Fibroblast of mammary gland (primary cell): ENCODE results near the gene PADI3.
"Not testable (repeated sequence)": the region's sequence is repeated elsewhere in the genome, so short reads cannot be mapped to it uniquely, and the experiment has no call there.

ENCODE experiments used
- DNase-seq: peaks from one replicate; pipeline ENCODE4 v3.0.0-alpha.2; 2010; ENCODE audit warnings: low read depth
- H3K4me3 ChIP-seq: 2 replicates; pipeline ENCODE4 v1.5.1; 2011; ENCODE audit warnings: low read depth, mild to moderate bottlenecking, low read length, moderate library complexity; ENCODE audit not compliant: control insufficient read depth
- CTCF ChIP-seq: conservative IDR thresholded peaks from 2 replicates; pipeline ENCODE4 v1.5.1; 2011; ENCODE audit warnings: low read depth, low read length, inconsistent platforms; ENCODE audit not compliant: control insufficient read depth, insufficient read depth

The PADI3 gene

GRCh38 chr1:17235135-17235885, 13.6 kb upstream of the PADI3 start:
- no peak for TF ChIP-seq CTCF
- H3K4me3 ChIP-seq = no peak overlapping the region
- DNase-seq = no peak

- H3K4me3 ChIP-seq = no peak overlapping the region
- peak; percentile 75 for TF ChIP-seq CTCF
- peak; percentile 78 for DNase-seq
These were observed 11.9 kb upstream of the PADI3 start for GRCh38 chr1:17236779-17237560.

- no peak for TF ChIP-seq CTCF
- no peak overlapping the region for H3K4me3 ChIP-seq
- DNase-seq = no peak
These were observed 11.4 kb upstream of the PADI3 start for GRCh38 chr1:17237561-17237903.

- peak; percentile 92 for DNase-seq
- no peak overlapping the region for H3K4me3 ChIP-seq
- TF ChIP-seq CTCF = no peak
These were observed 9.5 kb upstream of the PADI3 start for GRCh38 chr1:17239420-17239819.

GRCh38 chr1:17241011-17241779, 7.7 kb upstream of the PADI3 start:
- DNase-seq, H3K4me3 ChIP-seq: not testable (repeated sequence)

GRCh38 chr1:17241780-17242074, 7.2 kb upstream of the PADI3 start:
- not testable (repeated sequence) for H3K4me3 ChIP-seq, DNase-seq

GRCh38 chr1:17243274-17243673, 5.6 kb upstream of the PADI3 start:
- no peak for TF ChIP-seq CTCF
- no peak overlapping the region for H3K4me3 ChIP-seq
- DNase-seq = no peak
